ENCODE results near the gene DHRS3.

Gene DHRS3

DNA sequence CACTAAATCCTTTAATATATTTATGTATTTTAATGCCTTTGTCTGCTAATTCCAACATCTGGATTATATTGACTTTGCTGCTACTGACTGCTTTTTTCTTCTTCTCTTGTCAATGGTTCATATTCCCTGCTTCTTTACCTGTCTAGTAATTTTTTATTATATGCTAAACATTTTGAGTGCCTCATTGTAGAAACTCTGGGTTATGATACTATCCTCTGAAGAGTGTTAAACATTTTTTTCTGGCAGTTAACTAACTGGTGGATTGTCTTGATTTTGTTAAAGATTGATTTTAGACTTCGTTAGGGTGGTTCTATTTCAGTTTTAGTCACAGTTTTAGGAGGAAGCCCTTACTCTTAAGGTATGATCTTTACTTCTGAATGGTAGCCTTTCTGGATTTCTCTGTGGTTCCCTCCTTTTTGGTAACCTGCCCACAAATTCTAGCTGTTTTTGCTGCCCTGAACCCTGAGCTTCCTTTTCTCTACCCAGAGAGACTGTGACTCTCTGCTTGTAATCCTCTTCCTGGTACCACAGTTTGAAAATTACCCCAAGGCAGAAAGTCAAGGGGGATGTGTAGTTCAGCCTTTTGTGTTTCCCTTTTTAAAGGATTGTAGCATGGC lies 81.9 kb downstream of the DHRS3 start:
- DNase-seq (ENCODE audit: low read depth, low spot score) = no peak
- no peak overlapping the region for H3K9ac ChIP-seq (ENCODE audit: insufficient read length)

DNA sequence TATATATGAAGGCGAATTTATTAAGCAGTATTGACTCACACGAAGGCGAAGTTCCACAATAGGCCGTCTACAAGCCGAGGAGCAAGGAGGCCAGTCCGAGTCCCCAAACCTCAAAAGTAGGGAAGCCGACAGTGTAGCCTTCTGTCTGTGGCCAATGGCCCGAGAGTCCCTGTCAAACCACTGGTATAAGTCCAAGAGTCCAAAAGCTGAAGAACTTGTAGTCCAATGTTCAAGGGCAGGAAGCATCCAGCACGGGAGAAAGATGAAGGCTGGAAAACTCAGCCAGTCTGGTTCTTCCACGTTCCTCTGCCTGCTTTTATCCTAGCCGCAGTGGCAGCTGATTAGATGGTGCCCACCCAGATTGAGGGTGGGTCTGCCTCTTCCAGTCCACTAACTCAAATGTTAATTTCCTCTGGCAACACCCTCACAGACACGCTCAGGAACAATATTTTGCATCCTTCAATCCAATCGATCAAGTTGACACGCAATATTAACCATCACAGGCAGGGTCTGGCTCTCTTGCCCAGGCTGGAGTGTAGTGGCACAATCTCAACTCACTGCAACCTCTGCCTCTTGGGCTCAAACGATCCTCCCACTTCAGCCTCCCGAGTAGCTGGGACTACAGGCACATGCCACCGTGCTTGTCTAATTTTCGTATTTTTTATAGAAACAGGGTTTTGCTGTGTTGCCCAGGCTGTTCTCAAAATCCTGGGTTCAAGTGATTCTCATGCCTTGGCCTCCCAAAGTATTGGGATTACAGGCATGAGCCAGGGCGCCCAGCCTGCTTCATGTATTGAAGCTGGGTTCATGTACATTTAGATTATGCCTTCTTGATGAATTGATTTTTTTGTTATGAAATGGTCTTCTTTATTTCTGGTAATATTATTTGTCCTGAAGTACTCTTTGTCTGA lies 85.3 kb downstream of the DHRS3 start:
- Histone ChIP-seq H3K9ac (ENCODE audit: insufficient read length) (no peak overlapping the region), H3K36me3 (ENCODE audit: insufficient read depth, low read length) (no peaks in the 10 kb centered on the region), H3K9me3 (ENCODE audit: low read depth, low read length) (no peaks in the 10 kb centered on the region), H3K4me3 (no peak overlapping the region), H3K27ac (no peak overlapping the region)
- no peak for TF ChIP-seq FOXP2 (optimal IDR thresholded peaks at IDR 0.05; ENCODE audit: control extremely low read depth, extremely low read length, insufficient read depth)
- TF ChIP-seq POLR2AphosphoS5 (IDR thresholded peaks at IDR 0.05; ENCODE audit: borderline replicate concordance, low read depth, low read length) = no peak
- no peak for TF ChIP-seq EZH2 (IDR thresholded peaks at IDR 0.05)
- no peak for DNase-seq (ENCODE audit: low read depth, low spot score)

More for the DNA sequence above, 81.9 kb downstream of the DHRS3 start:
- Histone ChIP-seq H3K4me3 (no peak overlapping the region), H3K27ac (no peak overlapping the region), H3K9me3 (ENCODE audit: low read depth, low read length) (no peaks in the 10 kb centered on the region), H3K36me3 (ENCODE audit: insufficient read depth, low read length) (no peaks in the 10 kb centered on the region)
- TF ChIP-seq FOXP2 (optimal IDR thresholded peaks at IDR 0.05; ENCODE audit: control extremely low read depth, extremely low read length, insufficient read depth) (no peak), POLR2AphosphoS5 (IDR thresholded peaks at IDR 0.05; ENCODE audit: borderline replicate concordance, low read depth, low read length) (no peak), EZH2 (IDR thresholded peaks at IDR 0.05) (no peak)

DNA sequence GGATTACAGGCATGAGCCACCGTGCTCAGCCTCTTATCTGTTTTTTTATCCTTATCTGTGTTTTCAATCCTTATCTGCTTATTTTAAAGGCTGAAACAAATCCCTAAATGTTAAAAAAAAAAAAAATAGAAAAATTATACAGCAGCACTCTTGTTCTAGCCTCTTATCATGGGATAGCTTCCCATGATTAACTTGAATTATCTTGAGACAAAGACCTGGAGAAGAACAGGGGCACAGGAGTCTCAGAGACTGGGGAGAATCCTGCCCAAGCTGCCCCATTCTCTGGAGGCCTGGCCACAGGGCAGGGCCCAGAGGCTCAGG lies 86.9 kb downstream of the DHRS3 start:
- DNase-seq (ENCODE audit: low read depth, low spot score) = no peak
- no peak overlapping the region for H3K9ac ChIP-seq (ENCODE audit: insufficient read length)
- no peak overlapping the region for H3K27ac ChIP-seq
- H3K36me3 ChIP-seq (ENCODE audit: insufficient read depth, low read length) = no peaks in the 10 kb centered on the region
- no peaks in the 10 kb centered on the region for H3K9me3 ChIP-seq (ENCODE audit: low read depth, low read length)
- no peak overlapping the region for H3K4me3 ChIP-seq
- TF ChIP-seq POLR2AphosphoS5 (IDR thresholded peaks at IDR 0.05; ENCODE audit: borderline replicate concordance, low read depth, low read length) = no peak
- TF ChIP-seq EZH2 (IDR thresholded peaks at IDR 0.05) = no peak
- TF ChIP-seq FOXP2 (optimal IDR thresholded peaks at IDR 0.05; ENCODE audit: control extremely low read depth, extremely low read length, insufficient read depth) = no peak

DNA sequence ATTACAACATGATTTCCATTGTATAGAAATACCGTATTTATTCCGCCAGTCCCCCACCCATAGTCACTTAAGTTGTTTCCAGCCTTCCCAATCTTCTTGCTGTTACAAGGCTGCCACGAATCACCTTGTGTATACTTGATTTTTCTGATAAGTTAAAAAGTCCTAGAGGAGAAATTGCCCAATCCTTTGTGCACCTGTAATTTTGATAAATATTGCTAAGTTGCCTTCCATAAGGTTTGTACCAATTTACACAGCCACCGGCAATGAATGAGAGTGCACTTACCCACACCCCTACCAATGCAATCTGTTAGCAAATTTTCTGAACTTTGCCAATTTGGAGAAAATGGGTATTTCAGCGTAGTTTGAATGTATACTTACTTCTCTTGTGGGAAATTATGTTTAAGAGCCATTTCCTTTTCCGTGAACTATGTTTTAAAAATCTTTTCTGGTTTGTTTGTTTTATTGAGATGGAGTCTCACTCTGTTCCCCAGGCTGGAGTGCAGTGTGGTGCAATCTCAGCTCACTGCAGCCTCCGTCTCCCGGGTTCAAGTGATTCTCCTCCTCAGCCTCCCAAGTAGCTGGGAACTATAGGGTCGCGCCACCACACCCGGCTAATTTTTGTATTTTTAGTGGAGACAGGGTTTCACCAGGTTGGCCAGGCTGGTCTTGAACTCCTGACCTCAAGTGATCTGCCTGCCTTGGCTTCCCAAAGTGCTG lies 87.4 kb downstream of the DHRS3 start:
- no peak for DNase-seq (ENCODE audit: low read depth, low spot score)
- no peak overlapping the region for H3K27ac ChIP-seq
- H3K4me3 ChIP-seq = no peak overlapping the region
- no peaks in the 10 kb centered on the region for H3K36me3 ChIP-seq (ENCODE audit: insufficient read depth, low read length)
- H3K9ac ChIP-seq (ENCODE audit: insufficient read length) = no peak overlapping the region
- H3K9me3 ChIP-seq (ENCODE audit: low read depth, low read length) = no peaks in the 10 kb centered on the region
- TF ChIP-seq EZH2 (IDR thresholded peaks at IDR 0.05) = no peak
- TF ChIP-seq POLR2AphosphoS5 (IDR thresholded peaks at IDR 0.05; ENCODE audit: borderline replicate concordance, low read depth, low read length) = no peak
- TF ChIP-seq FOXP2 (optimal IDR thresholded peaks at IDR 0.05; ENCODE audit: control extremely low read depth, extremely low read length, insufficient read depth) = no peak

DNA sequence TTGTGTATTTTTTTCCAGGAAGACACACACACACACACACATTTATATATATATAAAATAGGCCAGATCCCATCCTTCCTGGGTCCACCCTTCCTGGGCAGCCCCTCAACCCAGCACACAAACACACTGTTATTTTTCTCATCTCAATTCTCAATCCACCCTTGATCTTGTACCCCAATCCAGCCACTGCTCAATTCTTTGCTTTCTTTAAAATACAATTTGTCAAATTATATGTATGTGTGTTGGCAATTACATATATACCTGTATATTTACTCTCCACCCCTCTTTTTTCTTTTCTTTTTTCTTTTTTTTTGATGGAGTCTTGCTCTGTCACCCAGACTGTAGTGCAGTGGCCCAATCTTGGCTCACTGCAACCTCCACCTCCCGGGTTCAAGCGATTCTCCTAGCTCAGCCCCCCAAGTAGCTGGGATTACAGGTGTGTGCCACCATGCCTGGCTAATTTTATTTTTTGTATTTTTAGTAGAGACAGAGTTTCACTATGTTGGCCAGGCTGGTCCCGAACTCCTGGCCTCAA lies 88.3 kb downstream of the DHRS3 start:
- H3K4me3 ChIP-seq = no peak overlapping the region
- no peak overlapping the region for H3K27ac ChIP-seq
- no peak overlapping the region for H3K9ac ChIP-seq (ENCODE audit: insufficient read length)
- no peaks in the 10 kb centered on the region for H3K9me3 ChIP-seq (ENCODE audit: low read depth, low read length)
- no peak for DNase-seq (ENCODE audit: low read depth, low spot score)
- no peak for TF ChIP-seq FOXP2 (optimal IDR thresholded peaks at IDR 0.05; ENCODE audit: control extremely low read depth, extremely low read length, insufficient read depth)
- no peak for TF ChIP-seq EZH2 (IDR thresholded peaks at IDR 0.05)
- no peak for TF ChIP-seq POLR2AphosphoS5 (IDR thresholded peaks at IDR 0.05; ENCODE audit: borderline replicate concordance, low read depth, low read length)
- H3K36me3 ChIP-seq (ENCODE audit: insufficient read depth, low read length) = no peaks in the 10 kb centered on the region

DNA sequence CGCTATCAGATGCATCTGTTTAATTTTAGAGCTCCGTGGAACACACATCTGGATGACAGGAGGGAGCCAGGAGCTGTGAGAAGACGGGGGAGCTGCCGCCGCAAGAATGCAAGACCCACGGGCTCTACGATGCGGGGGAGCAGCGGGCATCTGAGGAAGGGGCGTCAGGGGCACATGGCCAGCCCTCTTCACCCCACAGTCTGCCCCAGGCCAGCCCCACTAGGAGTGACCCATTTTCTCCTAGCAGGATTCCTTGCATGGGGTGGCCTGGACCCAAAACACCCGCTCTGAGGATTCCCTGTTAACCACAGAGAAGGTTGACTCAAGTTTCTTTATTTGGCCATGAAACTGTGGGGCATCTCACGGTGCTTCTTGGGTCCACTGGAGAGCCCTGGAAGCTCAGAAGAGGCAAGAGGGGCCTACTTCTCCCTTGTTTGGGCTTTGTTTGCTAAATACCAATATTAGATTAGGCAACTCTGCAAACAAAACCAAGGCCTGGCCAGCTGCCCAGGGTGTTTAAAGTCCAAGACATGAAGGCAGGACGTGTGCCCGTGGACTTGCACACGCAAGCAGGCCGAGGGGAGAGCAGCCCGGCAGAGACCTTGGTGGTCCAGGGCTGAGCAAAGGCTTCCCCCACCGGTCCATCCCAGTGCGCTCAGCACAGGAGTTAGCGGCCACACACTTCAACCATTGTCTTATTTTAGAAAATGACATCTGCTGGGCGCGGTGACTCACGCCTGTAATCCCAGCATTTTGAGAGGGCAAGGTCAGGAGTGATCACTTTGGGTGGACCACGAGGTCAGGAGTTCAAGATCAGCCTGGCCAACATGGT lies 89.8 kb downstream of the DHRS3 start:
- DNase-seq (ENCODE audit: low read depth, low spot score) = no peak
- Histone ChIP-seq H3K9ac (ENCODE audit: insufficient read length) (no peak overlapping the region), H3K36me3 (ENCODE audit: insufficient read depth, low read length) (no peaks in the 10 kb centered on the region), H3K9me3 (ENCODE audit: low read depth, low read length) (no peaks in the 10 kb centered on the region), H3K4me3 (no peak overlapping the region), H3K27ac (no peak overlapping the region)
- TF ChIP-seq POLR2AphosphoS5 (IDR thresholded peaks at IDR 0.05; ENCODE audit: borderline replicate concordance, low read depth, low read length) = no peak

DNA sequence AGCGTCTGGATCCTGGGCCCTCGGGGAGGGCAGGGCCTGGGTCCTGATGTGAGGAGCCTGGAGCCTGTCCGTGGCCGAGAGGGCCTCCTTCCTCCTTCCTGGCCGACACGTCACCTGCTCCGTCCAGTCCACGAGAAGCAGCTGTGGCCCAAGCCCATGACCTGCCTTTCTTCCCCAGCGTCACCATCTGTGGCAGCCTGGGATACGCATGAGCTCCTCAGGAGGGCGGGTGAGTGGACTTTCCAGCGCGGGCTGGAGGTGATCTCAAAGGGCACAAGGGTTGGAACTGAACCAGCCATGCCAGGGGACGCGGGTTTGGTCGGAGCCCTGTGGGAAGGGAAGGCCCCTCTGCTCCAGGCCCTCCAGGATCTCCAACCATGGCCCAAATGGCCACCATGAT lies 90.4 kb downstream of the DHRS3 start:
- no peak for DNase-seq (ENCODE audit: low read depth, low spot score)

More for the DNA sequence above, 90.4 kb downstream of the DHRS3 start:
- Histone ChIP-seq H3K36me3 (ENCODE audit: insufficient read depth, low read length) (no peaks in the 10 kb centered on the region), H3K9ac (ENCODE audit: insufficient read length) (no peak overlapping the region), H3K9me3 (ENCODE audit: low read depth, low read length) (no peaks in the 10 kb centered on the region), H3K27ac (no peak overlapping the region), H3K4me3 (no peak overlapping the region)
- TF ChIP-seq POLR2AphosphoS5 (IDR thresholded peaks at IDR 0.05; ENCODE audit: borderline replicate concordance, low read depth, low read length) (no peak), FOXP2 (optimal IDR thresholded peaks at IDR 0.05; ENCODE audit: control extremely low read depth, extremely low read length, insufficient read depth) (no peak), EZH2 (IDR thresholded peaks at IDR 0.05) (no peak)

Measured in SK-N-MC (cell line).